IMR-90 (cell line): Measurements from ENCODE around the gene ROCK2. TPM values are rescaled to one million over a fixed set of nuclear protein-coding genes. Genes with fewer than 3 reads are reported as not detected.

Source experiments
- ATAC-seq: fragments of 200-7000 bp; cut with Tn5 transposase; 2 replicates; pipeline ENCODE4 v1.9.1; 2020; ENCODE audit warnings: low read depth, mild to moderate bottlenecking, moderate library complexity
- BruUV-seq: library from RNA; stranded (reverse); fragments of 400-500 nt; replicated peaks from 2 replicates; lab custom pipeline; 2021; lab: Mats Ljungman, UMichigan
- CTCF ChIA-PET: fragments of 300-600 bp; formaldehyde crosslinking; extraction: SDS; loops from one replicate; lab custom pipeline; 2021; ENCODE audit warnings: antibody characterized with exemption; lab: Yijun Ruan, JAX
- POLR2A ChIA-PET: fragments of 300-600 bp; sonication (Branson Sonifier 250); formaldehyde crosslinking; loops from one replicate; lab custom pipeline; 2022; ENCODE audit warnings: antibody characterized with exemption; ENCODE audit not compliant: unreplicated experiment; lab: Charles Lee
- DNase-seq: peaks from one replicate; pipeline ENCODE4 v3.0.0; 2013
- H2AFZ ChIP-seq: replicated peaks from 2 replicates; pipeline ENCODE3; 2013; ENCODE audit warnings: low read length, mild to moderate bottlenecking; ENCODE audit not compliant: poor library complexity
- H2AK5ac ChIP-seq: 2 replicates; pipeline ENCODE4 v1.6.1; 2013; ENCODE audit warnings: low read depth, low read length, inconsistent platforms
- H2AK9ac ChIP-seq: replicated peaks from 2 replicates; pipeline ENCODE3; 2013; ENCODE audit warnings: mild to moderate bottlenecking, low read depth, low read length, moderate library complexity; ENCODE audit not compliant: poor library complexity
- H2BK120ac ChIP-seq: 2 replicates; pipeline ENCODE4 v1.6.1; 2013; ENCODE audit warnings: low read depth, low read length, inconsistent platforms
- H2BK15ac ChIP-seq: 3 replicates; pipeline ENCODE4 v1.6.1; 2013; ENCODE audit warnings: low read depth, low read length, inconsistent platforms
- H2BK20ac ChIP-seq: 2 replicates; pipeline ENCODE4 v1.6.1; 2013; ENCODE audit warnings: low read depth, mild to moderate bottlenecking, inconsistent platforms, low read length, moderate library complexity
- H2BK5ac ChIP-seq: 2 replicates; pipeline ENCODE4 v1.6.1; 2013; ENCODE audit warnings: mild to moderate bottlenecking, low read depth, low read length, inconsistent platforms; ENCODE audit not compliant: poor library complexity, severe bottlenecking
- H3K14ac ChIP-seq: replicated peaks from 2 replicates; pipeline ENCODE4 v1.6.1; 2013; ENCODE audit warnings: low read depth, low read length, inconsistent platforms
- H3K18ac ChIP-seq: 2 replicates; pipeline ENCODE4 v1.6.1; 2013; ENCODE audit warnings: low read depth, low read length, control low read depth
- H3K23ac ChIP-seq: 2 replicates; pipeline ENCODE4 v1.6.1; 2013; ENCODE audit warnings: low read depth, low read length, inconsistent platforms
- H3K27ac ChIP-seq: 2 replicates; pipeline ENCODE4 v1.5.1; 2013; ENCODE audit warnings: mild to moderate bottlenecking, control low read depth, low read length; ENCODE audit not compliant: insufficient read depth
- H3K27me3 ChIP-seq: 2 replicates; pipeline ENCODE4 v1.6.1; 2013; ENCODE audit warnings: low read length; ENCODE audit not compliant: control insufficient read depth, insufficient read depth
- H3K36me3 ChIP-seq: 2 replicates; pipeline ENCODE4 v1.6.1; 2013; ENCODE audit warnings: low read length, mixed read lengths; ENCODE audit not compliant: control insufficient read depth, insufficient read depth
- H3K4ac ChIP-seq: 2 replicates; pipeline ENCODE4 v1.6.1; 2013; ENCODE audit warnings: low read depth, low read length, inconsistent platforms
- H3K4me1 ChIP-seq: 2 replicates; pipeline ENCODE4 v1.6.1; 2013; ENCODE audit warnings: low read length, mixed read lengths; ENCODE audit not compliant: control insufficient read depth, insufficient read depth
- H3K4me2 ChIP-seq: 2 replicates; pipeline ENCODE4 v1.6.1; 2013; ENCODE audit warnings: low read depth, mild to moderate bottlenecking, control low read depth, low read length, moderate library complexity
- H3K4me3 ChIP-seq: 2 replicates; pipeline ENCODE4 v1.5.1; 2013; ENCODE audit warnings: low read depth, mild to moderate bottlenecking, control low read depth, low read length, moderate library complexity; ENCODE audit not compliant: insufficient read depth
- H3K56ac ChIP-seq: 2 replicates; pipeline ENCODE4 v1.6.1; 2013; ENCODE audit warnings: low read length, inconsistent platforms; ENCODE audit not compliant: insufficient read depth; ENCODE audit errors: extremely low read depth
- H3K79me1 ChIP-seq, 2 experiments: 2 replicates each; pipeline ENCODE4 v1.6.1; 2013; ENCODE audit warnings: low read length in 2 of 2, inconsistent platforms in 1 of 2, low read depth in 1 of 2
- H3K9ac ChIP-seq: 2 replicates; pipeline ENCODE4 v1.6.1; 2013; ENCODE audit warnings: low read depth, low read length, control low read depth
- H3K9me1 ChIP-seq: 2 replicates; pipeline ENCODE4 v1.6.1; 2013; ENCODE audit warnings: low read length, inconsistent platforms; ENCODE audit not compliant: insufficient read depth
- H3K9me3 ChIP-seq: 2 replicates; pipeline ENCODE4 v1.6.1; 2013; ENCODE audit warnings: low read length; ENCODE audit not compliant: control insufficient read depth, insufficient read depth
- H4K20me1 ChIP-seq: 2 replicates; pipeline ENCODE4 v1.6.1; 2013; ENCODE audit warnings: low read length, inconsistent platforms; ENCODE audit not compliant: insufficient read depth
- H4K5ac ChIP-seq: 2 replicates; pipeline ENCODE4 v1.6.1; 2013; ENCODE audit warnings: mild to moderate bottlenecking, low read depth, low read length, control low read depth
- H4K8ac ChIP-seq, 2 experiments: 2 replicates each; pipeline ENCODE4 v1.6.1; 2013; ENCODE audit warnings: low read depth in 2 of 2, low read length in 2 of 2, control low read depth in 1 of 2, inconsistent platforms in 1 of 2
- H4K91ac ChIP-seq: 2 replicates; pipeline ENCODE4 v1.6.1; 2013; ENCODE audit warnings: low read depth, low read length, inconsistent platforms; ENCODE audit not compliant: insufficient read depth
- CHD1 ChIP-seq: IDR thresholded peaks from 2 replicates; pipeline ENCODE4 v1.6.1; 2012; ENCODE audit warnings: low read depth, low read length, improper control_type of control experiment
- MAFK ChIP-seq: IDR thresholded peaks from 2 replicates; pipeline ENCODE4 v1.6.1; 2012; ENCODE audit warnings: low read depth, low read length, improper control_type of control experiment
- MAZ ChIP-seq: IDR thresholded peaks from 2 replicates; pipeline ENCODE4 v1.6.1; 2012; ENCODE audit warnings: low read depth, mild to moderate bottlenecking, low read length, improper control_type of control experiment, moderate library complexity, borderline replicate concordance
- MXI1 ChIP-seq: IDR thresholded peaks from 2 replicates; pipeline ENCODE4 v1.6.1; 2012; ENCODE audit warnings: low read depth, mild to moderate bottlenecking, low read length, moderate library complexity, borderline replicate concordance
- POLR2A ChIP-seq: IDR thresholded peaks from 2 replicates; pipeline ENCODE4 v1.6.1; 2012; ENCODE audit warnings: mild to moderate bottlenecking, low read depth, low read length
- RAD21 ChIP-seq: IDR thresholded peaks from 2 replicates; pipeline ENCODE4 v1.6.1; 2012; ENCODE audit warnings: low read length, improper control_type of control experiment
- RCOR1 ChIP-seq: IDR thresholded peaks from 2 replicates; pipeline ENCODE4 v1.6.1; 2012; ENCODE audit warnings: mild to moderate bottlenecking, low read length, improper control_type of control experiment; ENCODE audit not compliant: insufficient replicate concordance
- RFX5 ChIP-seq: IDR thresholded peaks from 2 replicates; pipeline ENCODE4 v1.8.0; 2012; ENCODE audit warnings: low read depth, mild to moderate bottlenecking, low read length, moderate library complexity
- WGBS, 2 experiments: methylation state at CpG; one replicate each; pipeline versions ENCODE4 v1.1.5 to v1.1.7; 2013; ENCODE audit warnings: missing lambda C conversion rate in 2 of 2; ENCODE audit not compliant: insufficient read length in 1 of 2; ENCODE audit errors: extremely low coverage in 2 of 2; 5-methylcytosine and 5-hydroxymethylcytosine counted together
- dilution Hi-C: fragments of 300-500 bp; cut with HindIII; formaldehyde crosslinking; loops from one replicate; pipeline ENCODE4 v1.14.3; 2018; ENCODE audit warnings: low sequenced_read_pairs; ENCODE audit not compliant: unreplicated experiment
- in situ Hi-C: fragments of 300-500 bp; cut with MboI; formaldehyde crosslinking; loops from 3 replicates; pipeline ENCODE4 v1.14.3; 2019; ENCODE audit warnings: low sequenced_read_pairs, inconsistent platforms, mixed read lengths
- intact Hi-C: fragments of 100-400 bp; cut with micrococcal nuclease; formaldehyde crosslinking; loops from 2 replicates; pipeline ENCODE4 v1.10.0; 2022
- polyA plus RNA-seq, 3 experiments: library from polyadenylated mRNA; depleted of rRNA; stranded (reverse); fragments of >200 nt; gene quantifications; 2 replicates each; pipeline ENCODE4 v1.2.3, GENCODE V29; 2012; ENCODE audit warnings: low replicate concordance in 1 of 3
- total RNA-seq: library from RNA; depleted of rRNA; stranded (reverse); fragments of >200 nt; gene quantifications from 2 replicates; pipeline ENCODE4 v1.2.3, GENCODE V29; 2012

The ROCK2 gene
- total and polyA plus RNA-seq, 2 of the 4 experiments (the other 2 are of a cell fraction) = 9.0 to 28.3 TPM

- dilution Hi-C loops (no loop called here), intact Hi-C loops (no loop called here), in situ Hi-C loops (loop anchor here (5.0 kb wide), 1 partner anchor 427 kb away; no protein-coding TSS in a partner anchor)
- Histone ChIP-seq H2AK5ac (peak overlapping the region; percentile 57), H4K8ac (peak overlapping the region; percentile 99 to 100), H4K5ac (peak overlapping the region; percentile 48), H3K9ac (peak overlapping the region; percentile 71), H3K27me3 (peaks cover 2% of the 10 kb centered on the region; the same call in 1 of the 2 replicates), H3K23ac (peak overlapping the region; percentile 98), H3K4me1 (peaks cover 5% of the 10 kb centered on the region; the same call in 1 of the 2 replicates), H2BK120ac (peak overlapping the region; percentile 87), H3K79me1 (peaks cover 0 to 6% of the 10 kb centered on the region in 2 experiments; a peak in 2 of 4 replicates), H3K56ac (peak overlapping the region; percentile 90; the same call in 1 of the 2 replicates), H3K36me3 (no peaks in the 10 kb centered on the region), H3K9me1 (peaks cover 4% of the 10 kb centered on the region), H3K4me3 (peak overlapping the region; percentile 45), H2BK20ac (peak overlapping the region; percentile 40; the same call in 1 of the 2 replicates), H4K91ac (peak overlapping the region; percentile 97), H4K20me1 (no peaks in the 10 kb centered on the region), H3K14ac (peak overlapping the region; percentile 99), H3K27ac (peak overlapping the region; percentile 69), H2BK15ac (peak overlapping the region; percentile 70; the same call in 1 of the 3 replicates), H3K4me2 (peak overlapping the region; percentile 80), H3K4ac (peak overlapping the region; percentile 98), H2AK9ac (peak overlapping the region; percentile 94), H2AFZ (peak overlapping the region; percentile 97), H2BK5ac (peak overlapping the region; percentile 39), H3K18ac (peak overlapping the region; percentile 47), H3K9me3 (no peaks in the 10 kb centered on the region)
- TF ChIP-seq CHD1 = no peak
- peak; percentile 79; the same call in 1 of the 2 replicates for TF ChIP-seq MAZ
- TF ChIP-seq MAFK = no peak
- TF ChIP-seq RCOR1 = no peak
- TF ChIP-seq MXI1 = 0 out of 2 replicates have a peak, but pooled peaks have one; percentile 25
- TF ChIP-seq RFX5 = no peak
- peak; percentile 35; the same call in 1 of the 2 replicates for TF ChIP-seq POLR2A
- no peak for TF ChIP-seq RAD21
- ChIA-PET POLR2A (interaction anchor here (0.6 kb wide), 1 partner anchor 9 kb away, joined by 3 read pairs; no protein-coding TSS in a partner anchor), CTCF (no interaction called here)
- DNase-seq = peak; percentile 93
- peak; percentile 90 for ATAC-seq
- no TSS peak for BruUV-seq
- WGBS, 2 experiments = no CpG with 5 or more reads among the region's 49 CpGs
These were observed 189.5 kb downstream of the ROCK2 start for GRCh38 chr2:11154923-11155380.
